IMR-90 (cell line): ENCODE data around the gene PDK4. TPM values are rescaled to one million over a fixed set of nuclear protein-coding genes. Genes with fewer than 3 reads are reported as not detected.
A peak's percentile ranks its signal among the peaks of the same experiment; 100 is the strongest.

ENCODE experiments used
- ATAC-seq: fragments of 200-7000 bp; cut with Tn5 transposase; 2 replicates; pipeline ENCODE4 v1.9.1; 2020; ENCODE audit warnings: low read depth, mild to moderate bottlenecking, moderate library complexity
- Bru-seq: library from RNA; stranded (reverse); fragments of 400-500 nt; gene quantifications from one replicate; lab custom pipeline; 2021; lab: Mats Ljungman, UMichigan
- BruChase-seq, 2 experiments: library from RNA; stranded (reverse); fragments of 400-500 nt; gene quantifications; one replicate each; lab custom pipeline; 2021; lab: Mats Ljungman, UMichigan
- BruUV-seq: library from RNA; stranded (reverse); fragments of 400-500 nt; replicated peaks from 2 replicates; lab custom pipeline; 2021; lab: Mats Ljungman, UMichigan
- CTCF ChIA-PET: fragments of 300-600 bp; formaldehyde crosslinking; extraction: SDS; loops from one replicate; lab custom pipeline; 2021; ENCODE audit warnings: antibody characterized with exemption; lab: Yijun Ruan, JAX
- POLR2A ChIA-PET: fragments of 300-600 bp; sonication (Branson Sonifier 250); formaldehyde crosslinking; loops from one replicate; lab custom pipeline; 2022; ENCODE audit warnings: antibody characterized with exemption; ENCODE audit not compliant: unreplicated experiment; lab: Charles Lee
- DNase-seq: peaks from one replicate; pipeline ENCODE4 v3.0.0; 2013
- H2AFZ ChIP-seq: replicated peaks from 2 replicates; pipeline ENCODE3; 2013; ENCODE audit warnings: low read length, mild to moderate bottlenecking; ENCODE audit not compliant: poor library complexity
- H2AK5ac ChIP-seq: 2 replicates; pipeline ENCODE4 v1.6.1; 2013; ENCODE audit warnings: low read depth, low read length, inconsistent platforms
- H2AK9ac ChIP-seq: replicated peaks from 2 replicates; pipeline ENCODE3; 2013; ENCODE audit warnings: mild to moderate bottlenecking, low read depth, low read length, moderate library complexity; ENCODE audit not compliant: poor library complexity
- H2BK120ac ChIP-seq: 2 replicates; pipeline ENCODE4 v1.6.1; 2013; ENCODE audit warnings: low read depth, low read length, inconsistent platforms
- H2BK15ac ChIP-seq: 3 replicates; pipeline ENCODE4 v1.6.1; 2013; ENCODE audit warnings: low read depth, low read length, inconsistent platforms
- H2BK20ac ChIP-seq: 2 replicates; pipeline ENCODE4 v1.6.1; 2013; ENCODE audit warnings: low read depth, mild to moderate bottlenecking, inconsistent platforms, low read length, moderate library complexity
- H2BK5ac ChIP-seq: 2 replicates; pipeline ENCODE4 v1.6.1; 2013; ENCODE audit warnings: mild to moderate bottlenecking, low read depth, low read length, inconsistent platforms; ENCODE audit not compliant: poor library complexity, severe bottlenecking
- H3K14ac ChIP-seq: replicated peaks from 2 replicates; pipeline ENCODE4 v1.6.1; 2013; ENCODE audit warnings: low read depth, low read length, inconsistent platforms
- H3K18ac ChIP-seq: 2 replicates; pipeline ENCODE4 v1.6.1; 2013; ENCODE audit warnings: low read depth, low read length, control low read depth
- H3K23ac ChIP-seq: 2 replicates; pipeline ENCODE4 v1.6.1; 2013; ENCODE audit warnings: low read depth, low read length, inconsistent platforms
- H3K27ac ChIP-seq: 2 replicates; pipeline ENCODE4 v1.5.1; 2013; ENCODE audit warnings: mild to moderate bottlenecking, control low read depth, low read length; ENCODE audit not compliant: insufficient read depth
- H3K27me3 ChIP-seq: 2 replicates; pipeline ENCODE4 v1.6.1; 2013; ENCODE audit warnings: low read length; ENCODE audit not compliant: control insufficient read depth, insufficient read depth
- H3K36me3 ChIP-seq: 2 replicates; pipeline ENCODE4 v1.6.1; 2013; ENCODE audit warnings: low read length, mixed read lengths; ENCODE audit not compliant: control insufficient read depth, insufficient read depth
- H3K4ac ChIP-seq: 2 replicates; pipeline ENCODE4 v1.6.1; 2013; ENCODE audit warnings: low read depth, low read length, inconsistent platforms
- H3K4me1 ChIP-seq: 2 replicates; pipeline ENCODE4 v1.6.1; 2013; ENCODE audit warnings: low read length, mixed read lengths; ENCODE audit not compliant: control insufficient read depth, insufficient read depth
- H3K4me2 ChIP-seq: 2 replicates; pipeline ENCODE4 v1.6.1; 2013; ENCODE audit warnings: low read depth, mild to moderate bottlenecking, control low read depth, low read length, moderate library complexity
- H3K4me3 ChIP-seq: 2 replicates; pipeline ENCODE4 v1.5.1; 2013; ENCODE audit warnings: low read depth, mild to moderate bottlenecking, control low read depth, low read length, moderate library complexity; ENCODE audit not compliant: insufficient read depth
- H3K56ac ChIP-seq: 2 replicates; pipeline ENCODE4 v1.6.1; 2013; ENCODE audit warnings: low read length, inconsistent platforms; ENCODE audit not compliant: insufficient read depth; ENCODE audit errors: extremely low read depth
- H3K79me1 ChIP-seq, 2 experiments: 2 replicates each; pipeline ENCODE4 v1.6.1; 2013; ENCODE audit warnings: low read length in 2 of 2, inconsistent platforms in 1 of 2, low read depth in 1 of 2
- H3K9ac ChIP-seq: 2 replicates; pipeline ENCODE4 v1.6.1; 2013; ENCODE audit warnings: low read depth, low read length, control low read depth
- H3K9me1 ChIP-seq: 2 replicates; pipeline ENCODE4 v1.6.1; 2013; ENCODE audit warnings: low read length, inconsistent platforms; ENCODE audit not compliant: insufficient read depth
- H3K9me3 ChIP-seq: 2 replicates; pipeline ENCODE4 v1.6.1; 2013; ENCODE audit warnings: low read length; ENCODE audit not compliant: control insufficient read depth, insufficient read depth
- H4K20me1 ChIP-seq: 2 replicates; pipeline ENCODE4 v1.6.1; 2013; ENCODE audit warnings: low read length, inconsistent platforms; ENCODE audit not compliant: insufficient read depth
- H4K5ac ChIP-seq: 2 replicates; pipeline ENCODE4 v1.6.1; 2013; ENCODE audit warnings: mild to moderate bottlenecking, low read depth, low read length, control low read depth
- H4K8ac ChIP-seq, 2 experiments: 2 replicates each; pipeline ENCODE4 v1.6.1; 2013; ENCODE audit warnings: low read depth in 2 of 2, low read length in 2 of 2, control low read depth in 1 of 2, inconsistent platforms in 1 of 2
- H4K91ac ChIP-seq: 2 replicates; pipeline ENCODE4 v1.6.1; 2013; ENCODE audit warnings: low read depth, low read length, inconsistent platforms; ENCODE audit not compliant: insufficient read depth
- CEBPB ChIP-seq: IDR thresholded peaks from 2 replicates; pipeline ENCODE4 v1.6.1; 2012; ENCODE audit warnings: low read depth, low read length, improper control_type of control experiment
- MXI1 ChIP-seq: IDR thresholded peaks from 2 replicates; pipeline ENCODE4 v1.6.1; 2012; ENCODE audit warnings: low read depth, mild to moderate bottlenecking, low read length, moderate library complexity, borderline replicate concordance
- WGBS, 2 experiments: methylation state at CpG; one replicate each; pipeline versions ENCODE4 v1.1.5 to v1.1.7; 2013; ENCODE audit warnings: missing lambda C conversion rate in 2 of 2; ENCODE audit not compliant: insufficient read length in 1 of 2; ENCODE audit errors: extremely low coverage in 2 of 2; 5-methylcytosine and 5-hydroxymethylcytosine counted together
- dilution Hi-C: fragments of 300-500 bp; cut with HindIII; formaldehyde crosslinking; loops from one replicate; pipeline ENCODE4 v1.14.3; 2018; ENCODE audit warnings: low sequenced_read_pairs; ENCODE audit not compliant: unreplicated experiment
- in situ Hi-C: fragments of 300-500 bp; cut with MboI; formaldehyde crosslinking; loops from 3 replicates; pipeline ENCODE4 v1.14.3; 2019; ENCODE audit warnings: low sequenced_read_pairs, inconsistent platforms, mixed read lengths
- intact Hi-C: fragments of 100-400 bp; cut with micrococcal nuclease; formaldehyde crosslinking; loops from 2 replicates; pipeline ENCODE4 v1.10.0; 2022
- long read RNA-seq: library from polyadenylated mRNA; unstranded; transcript quantifications from one replicate; pipeline ENCODE4 v2.0.0, GENCODE V29; 2021; ENCODE audit not compliant: unreplicated experiment
- polyA plus RNA-seq, 3 experiments: library from polyadenylated mRNA; depleted of rRNA; stranded (reverse); fragments of >200 nt; gene quantifications; 2 replicates each; pipeline ENCODE4 v1.2.3, GENCODE V29; 2012; ENCODE audit warnings: low replicate concordance in 1 of 3
- total RNA-seq: library from RNA; depleted of rRNA; stranded (reverse); fragments of >200 nt; gene quantifications from 2 replicates; pipeline ENCODE4 v1.2.3, GENCODE V29; 2012; rRNA removed

Gene PDK4
- under 0.01 TPM in 2 replicates for total RNA-seq
- polyA plus RNA-seq (2012; rRNA removed), result 0.03 and 0.06 TPM in 2 replicates
- polyA plus RNA-seq (2012; cell fraction: cytosol; rRNA removed), result 0.01 and 0.25 TPM in 2 replicates
- 0.29 TPM in 1 of 2 replicates, not detected in the other for polyA plus RNA-seq (2012; cell fraction: nucleus; rRNA removed; ENCODE audit: low replicate concordance)
- percentile 17 among the genes with signal in this experiment for Bru-seq, nascent RNA
- BruChase-seq, experiment 1, labeled RNA remaining after a 6-hour chase, result percentile 21 among the genes with signal in this experiment
- BruChase-seq, experiment 2, labeled RNA remaining after a 2-hour chase, result percentile 16 among the genes with signal in this experiment
- long read RNA-seq, partial matches to known transcripts, result 0 of 1 reads
- long read RNA-seq, other reads (novel, unspliced or antisense), result 0 of 1 reads

DNA sequence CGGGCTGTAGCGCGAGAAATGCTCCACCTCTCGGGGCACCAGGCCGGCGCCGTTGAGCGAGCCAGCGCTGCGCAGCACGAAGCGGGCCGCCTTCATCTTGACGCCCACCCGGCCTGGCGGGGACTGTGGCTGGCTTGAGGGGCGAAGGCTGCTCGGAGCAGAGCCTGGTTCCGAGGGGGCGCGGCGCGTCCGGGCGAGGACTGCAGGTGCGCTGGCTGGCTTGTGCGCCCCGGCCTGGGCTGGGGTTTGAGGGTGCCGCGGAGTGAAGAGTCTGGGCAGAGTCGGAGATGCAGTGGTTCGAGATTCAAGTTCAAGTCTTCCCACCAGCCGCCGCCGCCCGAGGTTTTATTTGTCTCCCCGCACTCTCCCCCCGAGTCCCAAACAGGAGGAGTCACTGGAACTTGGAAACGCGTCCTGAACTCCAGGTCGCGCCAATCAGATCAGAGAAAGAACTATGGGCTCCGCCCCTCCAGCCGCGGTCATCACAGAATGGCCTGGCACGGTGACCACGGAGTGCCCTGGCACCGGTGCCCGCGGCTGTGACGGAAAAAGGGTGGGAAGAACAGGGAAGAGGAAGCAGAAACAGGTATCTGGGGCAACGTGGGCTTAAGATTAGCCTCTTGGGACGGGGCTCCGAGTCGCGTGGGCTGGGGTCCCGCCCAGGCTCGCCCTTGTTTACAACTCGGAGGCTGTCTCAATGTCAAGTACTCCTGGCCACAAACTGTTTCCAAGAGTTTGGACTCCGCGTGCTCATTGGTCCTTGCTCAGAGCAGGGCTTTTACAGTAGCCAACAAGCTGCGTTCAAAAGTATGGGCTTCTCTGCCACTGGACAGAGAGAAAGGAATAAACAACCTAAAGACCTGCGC lies at the start of gene PDK4:
Gene PDK4, minus strand, starts transcription at position 319 of the 866 bp plus-strand sequence. Its CDS starts 223 bp downstream, at position 96.
- peak; percentile 98 for ATAC-seq

More for the DNA sequence above, at the start of gene PDK4:
- intact Hi-C loops (no loop called here), in situ Hi-C loops (no loop called here), dilution Hi-C loops (no loop called here)
- peak; percentile 40 for DNase-seq
- Histone ChIP-seq H2BK20ac (no peak within 1 kb of the TSS), H3K4me3 (peak within 1 kb of the TSS; percentile 59), H4K8ac (peak within 1 kb of the TSS in 1 of 2 experiments; percentile 31; a peak in 1 of 4 replicates), H3K18ac (no peak within 1 kb of the TSS), H3K4ac (no peak within 1 kb of the TSS), H3K36me3 (no peaks in the 10 kb centered on the region), H3K4me2 (peak within 1 kb of the TSS; percentile 51), H4K91ac (peak within 1 kb of the TSS; percentile 11; the same call in 1 of the 2 replicates), H2BK120ac (no peak within 1 kb of the TSS), H3K4me1 (peaks cover 3% of the 10 kb centered on the region), H3K79me1 (no peaks in the 10 kb centered on the region), H4K5ac (no peak within 1 kb of the TSS), H3K9ac (peak within 1 kb of the TSS; percentile 44), H3K9me1 (no peaks in the 10 kb centered on the region), H3K56ac (no peak within 1 kb of the TSS), H3K9me3 (no peaks in the 10 kb centered on the region), H2AK9ac (peak within 1 kb of the TSS; percentile 17), H3K14ac (no peak within 1 kb of the TSS), H3K27me3 (no peaks in the 10 kb centered on the region; the same call in 1 of the 2 replicates), H3K27ac (peak within 1 kb of the TSS; percentile 13; the same call in 1 of the 2 replicates), H4K20me1 (no peaks in the 10 kb centered on the region), H2BK15ac (no peak within 1 kb of the TSS), H2AFZ (peak within 1 kb of the TSS; percentile 90), H2BK5ac (no peak within 1 kb of the TSS), H2AK5ac (no peak within 1 kb of the TSS), H3K23ac (no peak within 1 kb of the TSS)
- BruUV-seq, result no TSS peak
- TF ChIP-seq MXI1 (0 out of 2 replicates have a peak, but pooled peaks have one; percentile 34), CEBPB (no peak)
- CTCF ChIA-PET, result no interaction called here
- POLR2A ChIA-PET, result no interaction called here
- whole genome bisulfite sequencing, 2 experiments, result 0% methylated on average over 25 of the region's 63 CpGs; no CpG with 5 or more reads in 1 of the 2 experiments
